Uterus (tissue), 2 donors: ENCODE data around the gene PGC.

Source experiments
- POLR2A ChIP-seq, 2 donors: fragments of 450-650 bp; IDR thresholded peaks; one replicate each; pipeline ENCODE4 v1.6.1; 2016; ENCODE audit warnings: antibody characterized with exemption in 2 of 2, mild to moderate bottlenecking in 1 of 2, moderate library complexity in 1 of 2
- TF ChIP-seq, protein P1 (sequence below), 4 experiments: fragments of 200-600 bp in 2 of 4; fragments of 450-650 bp in 2 of 4; sonication (generic) in 2 of 4; IDR thresholded peaks; one replicate each; pipeline ENCODE4 v1.5.1; 2016 to 2019; ENCODE audit warnings: antibody characterized with exemption in 4 of 4, mild to moderate bottlenecking in 2 of 4, moderate library complexity in 1 of 4

DNA sequence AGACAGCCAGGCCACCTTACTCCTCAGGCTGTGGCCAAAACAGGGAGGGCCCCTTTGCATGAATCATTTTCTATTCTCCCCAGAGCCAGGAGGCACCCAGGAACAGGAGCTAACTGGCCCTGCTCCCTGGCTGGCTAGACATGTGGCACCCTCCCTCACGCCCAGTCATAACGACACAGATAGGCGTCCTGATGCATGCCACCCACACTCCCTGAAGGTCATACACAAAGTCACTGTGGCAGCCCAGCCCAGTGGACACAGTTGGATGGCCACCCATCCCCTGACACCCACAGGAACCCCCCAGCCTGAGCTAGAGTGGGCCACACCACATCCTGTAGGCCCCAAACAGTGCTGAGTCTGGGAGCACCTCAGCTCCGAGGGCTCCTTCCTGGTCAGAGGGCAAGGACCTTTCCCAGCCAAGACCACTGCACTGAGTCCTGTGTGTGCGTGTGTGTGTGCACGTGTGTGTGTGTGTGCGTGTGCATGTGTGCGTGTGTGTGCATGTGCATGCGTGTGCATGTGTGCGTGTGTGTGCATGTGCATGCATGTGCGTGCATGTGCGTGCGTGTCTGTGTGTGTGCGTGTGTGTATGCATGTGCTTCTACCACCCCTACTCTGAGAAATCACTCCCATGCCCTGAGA, 33.4 kb downstream of the PGC start:
- TF ChIP-seq, protein P1, sequence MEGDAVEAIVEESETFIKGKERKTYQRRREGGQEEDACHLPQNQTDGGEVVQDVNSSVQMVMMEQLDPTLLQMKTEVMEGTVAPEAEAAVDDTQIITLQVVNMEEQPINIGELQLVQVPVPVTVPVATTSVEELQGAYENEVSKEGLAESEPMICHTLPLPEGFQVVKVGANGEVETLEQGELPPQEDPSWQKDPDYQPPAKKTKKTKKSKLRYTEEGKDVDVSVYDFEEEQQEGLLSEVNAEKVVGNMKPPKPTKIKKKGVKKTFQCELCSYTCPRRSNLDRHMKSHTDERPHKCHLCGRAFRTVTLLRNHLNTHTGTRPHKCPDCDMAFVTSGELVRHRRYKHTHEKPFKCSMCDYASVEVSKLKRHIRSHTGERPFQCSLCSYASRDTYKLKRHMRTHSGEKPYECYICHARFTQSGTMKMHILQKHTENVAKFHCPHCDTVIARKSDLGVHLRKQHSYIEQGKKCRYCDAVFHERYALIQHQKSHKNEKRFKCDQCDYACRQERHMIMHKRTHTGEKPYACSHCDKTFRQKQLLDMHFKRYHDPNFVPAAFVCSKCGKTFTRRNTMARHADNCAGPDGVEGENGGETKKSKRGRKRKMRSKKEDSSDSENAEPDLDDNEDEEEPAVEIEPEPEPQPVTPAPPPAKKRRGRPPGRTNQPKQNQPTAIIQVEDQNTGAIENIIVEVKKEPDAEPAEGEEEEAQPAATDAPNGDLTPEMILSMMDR (IDR thresholded peaks at IDR 0.05), result no peak
- TF ChIP-seq POLR2A (IDR thresholded peaks at IDR 0.05), result no peak
